ENCODE data around the gene BANP. TPM values are rescaled to one million over a fixed set of nuclear protein-coding genes. Genes with fewer than 3 reads are reported as not detected.
A peak's percentile ranks its signal among the peaks of the same experiment; 100 is the strongest.

The BANP gene
- total RNA-seq, 1 experiment from 2014 or later = 34.5 TPM

GRCh38 chr16:87927195-87927562 lies 24.1 kb upstream of the BANP start (continued):
- TF ChIP-seq, protein P1, sequence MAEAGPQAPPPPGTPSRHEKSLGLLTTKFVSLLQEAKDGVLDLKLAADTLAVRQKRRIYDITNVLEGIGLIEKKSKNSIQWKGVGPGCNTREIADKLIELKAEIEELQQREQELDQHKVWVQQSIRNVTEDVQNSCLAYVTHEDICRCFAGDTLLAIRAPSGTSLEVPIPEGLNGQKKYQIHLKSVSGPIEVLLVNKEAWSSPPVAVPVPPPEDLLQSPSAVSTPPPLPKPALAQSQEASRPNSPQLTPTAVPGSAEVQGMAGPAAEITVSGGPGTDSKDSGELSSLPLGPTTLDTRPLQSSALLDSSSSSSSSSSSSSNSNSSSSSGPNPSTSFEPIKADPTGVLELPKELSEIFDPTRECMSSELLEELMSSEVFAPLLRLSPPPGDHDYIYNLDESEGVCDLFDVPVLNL (CRISPR knock-in tag; IDR thresholded peaks at IDR 0.05; ENCODE audit: borderline replicate concordance, low read depth) = no peak
- TF ChIP-seq NR2C2 (CRISPR knock-in tag; IDR thresholded peaks at IDR 0.05) (no peak), CREM (CRISPR knock-in tag; IDR thresholded peaks at IDR 0.05) (no peak), ZNF219 (CRISPR knock-in tag; IDR thresholded peaks at IDR 0.05; ENCODE audit: borderline replicate concordance) (no peak)
- TF ChIP-seq, protein P2, sequence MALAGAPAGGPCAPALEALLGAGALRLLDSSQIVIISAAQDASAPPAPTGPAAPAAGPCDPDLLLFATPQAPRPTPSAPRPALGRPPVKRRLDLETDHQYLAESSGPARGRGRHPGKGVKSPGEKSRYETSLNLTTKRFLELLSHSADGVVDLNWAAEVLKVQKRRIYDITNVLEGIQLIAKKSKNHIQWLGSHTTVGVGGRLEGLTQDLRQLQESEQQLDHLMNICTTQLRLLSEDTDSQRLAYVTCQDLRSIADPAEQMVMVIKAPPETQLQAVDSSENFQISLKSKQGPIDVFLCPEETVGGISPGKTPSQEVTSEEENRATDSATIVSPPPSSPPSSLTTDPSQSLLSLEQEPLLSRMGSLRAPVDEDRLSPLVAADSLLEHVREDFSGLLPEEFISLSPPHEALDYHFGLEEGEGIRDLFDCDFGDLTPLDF (CRISPR knock-in tag; IDR thresholded peaks at IDR 0.05) = no peak

DNA sequence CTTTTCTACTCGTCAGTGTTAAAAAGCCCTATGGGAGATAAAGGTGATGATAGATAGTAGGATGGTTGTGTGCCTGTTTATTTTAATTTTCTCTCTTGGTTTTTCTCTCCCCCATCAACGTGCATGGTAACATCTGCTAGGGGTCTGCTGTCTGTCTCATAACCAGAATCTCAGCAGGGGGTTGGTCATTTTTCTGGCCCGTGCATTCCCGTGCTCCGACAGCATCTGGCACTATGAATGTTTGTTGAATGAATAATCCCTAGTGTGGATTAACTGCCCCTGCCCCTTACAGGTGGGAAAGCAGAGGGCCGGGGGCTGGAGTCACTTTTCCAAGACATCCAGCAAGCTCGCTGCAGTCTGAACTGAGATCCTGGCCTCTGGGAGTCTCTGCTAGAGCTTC lies 21.2 kb upstream of the BANP start:
- ChIA-PET CTCF (interaction anchor here (1.0 kb wide), 1 partner anchor 151 kb away, joined by 4 read pairs; no protein-coding TSS in a partner anchor), POLR2A (no interaction called here)
- ATAC-seq (no peak), DNase-seq (ENCODE audit: low spot score) (no peak)
- Mint-ChIP-seq H3K36me3 (no peaks in the 10 kb centered on the region), H3K9me3 (no peaks in the 10 kb centered on the region), H3K27me3 (ENCODE audit: low read depth) (no peaks in the 10 kb centered on the region; the same call in 1 of the 2 replicates), H3K4me1 (peaks cover 11% of the 10 kb centered on the region), H3K27ac (no peak overlapping the region), H3K4me3 (no peak overlapping the region)
- TF ChIP-seq, protein P3, sequence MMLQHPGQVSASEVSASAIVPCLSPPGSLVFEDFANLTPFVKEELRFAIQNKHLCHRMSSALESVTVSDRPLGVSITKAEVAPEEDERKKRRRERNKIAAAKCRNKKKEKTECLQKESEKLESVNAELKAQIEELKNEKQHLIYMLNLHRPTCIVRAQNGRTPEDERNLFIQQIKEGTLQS (CRISPR knock-in tag; conservative IDR thresholded peaks at IDR 0.05) = no peak
- TF ChIP-seq NFYB (CRISPR knock-in tag; conservative IDR thresholded peaks at IDR 0.05; ENCODE audit: low read depth) = no peak
- no peak for TF ChIP-seq CTCF (IDR thresholded peaks at IDR 0.05)
- TF ChIP-seq, protein P4, sequence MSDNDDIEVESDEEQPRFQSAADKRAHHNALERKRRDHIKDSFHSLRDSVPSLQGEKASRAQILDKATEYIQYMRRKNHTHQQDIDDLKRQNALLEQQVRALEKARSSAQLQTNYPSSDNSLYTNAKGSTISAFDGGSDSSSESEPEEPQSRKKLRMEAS (CRISPR knock-in tag; IDR thresholded peaks at IDR 0.05) = 0 out of 2 replicates have a peak, but pooled peaks have one; percentile 16

DNA sequence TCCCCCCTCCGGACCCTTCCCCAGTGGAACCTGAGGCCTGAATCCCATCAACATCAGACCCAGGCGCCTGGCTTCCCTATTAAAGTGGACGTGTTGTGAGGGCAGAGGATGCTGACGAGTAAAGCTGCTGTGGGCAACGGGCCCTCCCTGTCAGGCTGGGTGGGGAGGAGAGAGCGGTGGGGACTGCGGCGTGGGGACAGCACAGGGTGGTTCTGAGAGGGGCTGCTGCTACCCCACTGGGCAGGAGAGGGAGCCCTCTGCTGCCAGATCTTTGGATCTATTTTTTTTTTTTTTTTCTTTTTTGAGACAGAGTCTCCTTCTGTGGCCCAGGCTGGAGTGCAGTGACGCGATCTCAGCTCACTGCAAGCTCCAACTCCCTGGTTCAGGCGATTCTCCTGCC lies 20.8 kb upstream of the BANP start:
- no peaks in the 10 kb centered on the region for H3K9me3 Mint-ChIP-seq
- ChIA-PET POLR2A (no interaction called here), CTCF (interaction anchor here (0.7 to 1.0 kb wide), 4 partner anchors 8 to 152 kb away, joined by 3 to 5 read pairs (median 4); no protein-coding TSS in a partner anchor)
- H3K4me3 Mint-ChIP-seq = no peak overlapping the region
- TF ChIP-seq ATF1 (CRISPR knock-in tag; IDR thresholded peaks at IDR 0.05) = no peak
- no peak for TF ChIP-seq ZNF219 (CRISPR knock-in tag; IDR thresholded peaks at IDR 0.05; ENCODE audit: borderline replicate concordance)
- TF ChIP-seq, protein P5, sequence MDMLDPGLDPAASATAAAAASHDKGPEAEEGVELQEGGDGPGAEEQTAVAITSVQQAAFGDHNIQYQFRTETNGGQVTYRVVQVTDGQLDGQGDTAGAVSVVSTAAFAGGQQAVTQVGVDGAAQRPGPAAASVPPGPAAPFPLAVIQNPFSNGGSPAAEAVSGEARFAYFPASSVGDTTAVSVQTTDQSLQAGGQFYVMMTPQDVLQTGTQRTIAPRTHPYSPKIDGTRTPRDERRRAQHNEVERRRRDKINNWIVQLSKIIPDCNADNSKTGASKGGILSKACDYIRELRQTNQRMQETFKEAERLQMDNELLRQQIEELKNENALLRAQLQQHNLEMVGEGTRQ (CRISPR knock-in tag; IDR thresholded peaks at IDR 0.05) = no peak
- TF ChIP-seq, protein P6, sequence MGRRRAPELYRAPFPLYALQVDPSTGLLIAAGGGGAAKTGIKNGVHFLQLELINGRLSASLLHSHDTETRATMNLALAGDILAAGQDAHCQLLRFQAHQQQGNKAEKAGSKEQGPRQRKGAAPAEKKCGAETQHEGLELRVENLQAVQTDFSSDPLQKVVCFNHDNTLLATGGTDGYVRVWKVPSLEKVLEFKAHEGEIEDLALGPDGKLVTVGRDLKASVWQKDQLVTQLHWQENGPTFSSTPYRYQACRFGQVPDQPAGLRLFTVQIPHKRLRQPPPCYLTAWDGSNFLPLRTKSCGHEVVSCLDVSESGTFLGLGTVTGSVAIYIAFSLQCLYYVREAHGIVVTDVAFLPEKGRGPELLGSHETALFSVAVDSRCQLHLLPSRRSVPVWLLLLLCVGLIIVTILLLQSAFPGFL (CRISPR knock-in tag; IDR thresholded peaks at IDR 0.05; ENCODE audit: borderline replicate concordance) = no peak
- H3K27me3 Mint-ChIP-seq (ENCODE audit: low read depth) = no peaks in the 10 kb centered on the region; the same call in 1 of the 2 replicates
- H3K36me3 Mint-ChIP-seq = no peaks in the 10 kb centered on the region
- no peak overlapping the region for H3K27ac Mint-ChIP-seq
- peak; percentile 57 for DNase-seq (ENCODE audit: low spot score)
- H3K4me1 Mint-ChIP-seq = peaks cover 6% of the 10 kb centered on the region
- peak; percentile 86 for ATAC-seq

DNA sequence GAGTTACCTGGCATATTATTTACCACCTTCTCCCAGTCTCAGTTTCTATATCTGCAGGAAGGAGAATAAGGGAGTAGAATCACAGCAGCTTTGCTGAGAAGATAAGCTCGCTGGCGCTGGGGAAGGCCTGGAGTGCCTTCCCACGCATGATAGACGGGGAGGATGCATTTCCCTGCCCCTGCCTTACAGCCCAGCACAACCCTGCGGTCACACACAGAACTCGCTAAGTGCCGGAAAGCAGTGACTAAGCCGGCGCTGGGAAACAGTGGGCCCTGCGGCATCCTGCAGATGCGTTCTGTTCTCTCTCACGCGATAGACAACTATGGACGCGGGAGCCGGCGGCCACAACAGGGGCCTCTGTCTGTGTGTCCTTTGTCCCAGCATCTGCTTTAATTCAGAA lies 19.7 kb upstream of the BANP start:
- Mint-ChIP-seq H3K27ac (no peak overlapping the region), H3K36me3 (no peaks in the 10 kb centered on the region), H3K4me1 (peaks cover 3% of the 10 kb centered on the region), H3K9me3 (no peaks in the 10 kb centered on the region), H3K4me3 (no peak overlapping the region), H3K27me3 (ENCODE audit: low read depth) (no peaks in the 10 kb centered on the region; the same call in 1 of the 2 replicates)
- ChIA-PET CTCF (no interaction called here), POLR2A (no interaction called here)
- ATAC-seq = no peak
- DNase-seq (ENCODE audit: low spot score) = no peak
- TF ChIP-seq FOXK1 (CRISPR knock-in tag; IDR thresholded peaks at IDR 0.05) (no peak), NR1H2 (CRISPR knock-in tag; IDR thresholded peaks at IDR 0.05) (no peak), JUN (CRISPR knock-in tag; IDR thresholded peaks at IDR 0.05) (no peak), SMAD3 (CRISPR knock-in tag; IDR thresholded peaks at IDR 0.05; ENCODE audit: borderline replicate concordance) (no peak), ZNF121 (CRISPR knock-in tag; IDR thresholded peaks at IDR 0.05) (no peak)
- TF ChIP-seq, protein P7, sequence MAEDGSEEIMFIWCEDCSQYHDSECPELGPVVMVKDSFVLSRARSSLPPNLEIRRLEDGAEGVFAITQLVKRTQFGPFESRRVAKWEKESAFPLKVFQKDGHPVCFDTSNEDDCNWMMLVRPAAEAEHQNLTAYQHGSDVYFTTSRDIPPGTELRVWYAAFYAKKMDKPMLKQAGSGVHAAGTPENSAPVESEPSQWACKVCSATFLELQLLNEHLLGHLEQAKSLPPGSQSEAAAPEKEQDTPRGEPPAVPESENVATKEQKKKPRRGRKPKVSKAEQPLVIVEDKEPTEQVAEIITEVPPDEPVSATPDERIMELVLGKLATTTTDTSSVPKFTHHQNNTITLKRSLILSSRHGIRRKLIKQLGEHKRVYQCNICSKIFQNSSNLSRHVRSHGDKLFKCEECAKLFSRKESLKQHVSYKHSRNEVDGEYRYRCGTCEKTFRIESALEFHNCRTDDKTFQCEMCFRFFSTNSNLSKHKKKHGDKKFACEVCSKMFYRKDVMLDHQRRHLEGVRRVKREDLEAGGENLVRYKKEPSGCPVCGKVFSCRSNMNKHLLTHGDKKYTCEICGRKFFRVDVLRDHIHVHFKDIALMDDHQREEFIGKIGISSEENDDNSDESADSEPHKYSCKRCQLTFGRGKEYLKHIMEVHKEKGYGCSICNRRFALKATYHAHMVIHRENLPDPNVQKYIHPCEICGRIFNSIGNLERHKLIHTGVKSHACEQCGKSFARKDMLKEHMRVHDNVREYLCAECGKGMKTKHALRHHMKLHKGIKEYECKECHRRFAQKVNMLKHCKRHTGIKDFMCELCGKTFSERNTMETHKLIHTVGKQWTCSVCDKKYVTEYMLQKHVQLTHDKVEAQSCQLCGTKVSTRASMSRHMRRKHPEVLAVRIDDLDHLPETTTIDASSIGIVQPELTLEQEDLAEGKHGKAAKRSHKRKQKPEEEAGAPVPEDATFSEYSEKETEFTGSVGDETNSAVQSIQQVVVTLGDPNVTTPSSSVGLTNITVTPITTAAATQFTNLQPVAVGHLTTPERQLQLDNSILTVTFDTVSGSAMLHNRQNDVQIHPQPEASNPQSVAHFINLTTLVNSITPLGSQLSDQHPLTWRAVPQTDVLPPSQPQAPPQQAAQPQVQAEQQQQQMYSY (CRISPR knock-in tag; IDR thresholded peaks at IDR 0.05) = no peak
- TF ChIP-seq, protein P1 (CRISPR knock-in tag; IDR thresholded peaks at IDR 0.05; ENCODE audit: borderline replicate concordance, low read depth) = no peak

All from WTC11 (cell line).